ENCODE measurements around the gene RPL18A. TPM values are rescaled to one million over a fixed set of nuclear protein-coding genes. Genes with fewer than 3 reads are reported as not detected.

Gene RPL18A
- polyA plus RNA-seq, 1 donor: 759 TPM

DNA sequence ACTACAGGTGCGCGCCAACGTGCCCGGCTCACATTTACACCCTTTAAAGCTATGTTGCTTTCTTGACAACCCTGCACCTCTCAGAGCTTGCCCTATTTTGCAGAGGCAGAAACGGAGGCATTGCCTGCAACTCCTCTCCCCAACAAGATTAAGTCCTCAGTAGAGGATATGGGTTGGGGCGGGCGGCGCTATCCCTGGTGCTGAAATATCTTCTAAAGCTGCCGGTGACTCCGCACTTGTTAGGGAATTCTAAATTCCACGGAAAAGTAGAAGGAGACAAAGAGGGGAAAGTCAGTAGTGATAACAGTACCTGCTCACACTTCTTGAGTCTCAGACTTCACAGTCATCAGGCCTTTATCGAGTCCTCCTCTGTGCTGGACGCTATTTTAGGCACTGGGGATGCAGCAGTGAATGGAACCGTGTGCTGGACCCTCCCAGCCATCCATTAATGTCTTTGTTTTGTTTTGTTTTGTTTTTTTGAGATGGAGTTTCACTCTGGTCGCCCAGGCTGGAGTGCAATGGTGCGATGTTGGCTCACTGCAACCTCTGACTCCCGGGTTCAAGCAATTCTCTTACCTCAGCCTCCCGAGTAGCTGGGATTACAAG is 30.0 kb downstream of the RPL18A start:
- peak; percentile 75 for DNase-seq

DNA sequence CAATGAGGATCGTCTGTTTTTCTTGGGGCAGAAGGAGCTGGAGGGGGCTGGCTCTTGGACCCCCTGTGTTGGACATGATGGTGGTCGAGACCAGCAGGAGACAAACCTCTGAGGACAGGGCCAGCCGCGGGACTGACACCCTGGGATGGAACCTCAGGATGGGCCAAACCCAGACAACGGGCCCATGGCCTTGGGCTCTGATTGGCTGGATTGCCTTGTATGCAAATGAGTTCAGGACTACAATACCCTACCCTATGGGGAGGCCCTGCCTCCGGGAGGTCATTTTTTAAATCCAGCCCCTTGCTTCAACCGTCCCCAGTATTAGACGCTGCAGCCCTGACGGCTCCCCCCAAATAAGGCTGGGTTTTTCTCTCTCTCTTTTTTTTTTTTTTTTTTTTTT is 34.1 kb downstream of the RPL18A start:
- no peak for DNase-seq

DNA sequence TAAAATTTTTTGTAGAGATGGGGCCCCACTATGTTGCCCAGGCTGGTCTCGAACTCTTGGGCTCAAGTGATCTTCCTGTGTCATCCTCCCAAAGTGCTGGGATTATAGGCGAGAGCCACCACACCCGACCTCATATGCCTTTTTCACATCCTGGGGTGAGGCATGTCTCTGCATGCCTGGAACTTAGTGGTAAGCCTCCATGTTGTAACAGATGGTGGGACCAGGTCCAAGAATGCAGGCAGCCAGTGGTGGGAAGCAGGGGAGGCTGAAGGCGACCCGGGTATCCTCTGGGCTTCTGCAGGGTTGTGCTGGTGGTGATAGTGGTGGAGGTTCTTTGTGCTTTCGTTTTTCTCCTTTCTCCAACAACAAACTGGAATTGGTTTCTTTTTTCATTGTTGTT is 43.0 kb downstream of the RPL18A start:
- DNase-seq: no peak

DNA sequence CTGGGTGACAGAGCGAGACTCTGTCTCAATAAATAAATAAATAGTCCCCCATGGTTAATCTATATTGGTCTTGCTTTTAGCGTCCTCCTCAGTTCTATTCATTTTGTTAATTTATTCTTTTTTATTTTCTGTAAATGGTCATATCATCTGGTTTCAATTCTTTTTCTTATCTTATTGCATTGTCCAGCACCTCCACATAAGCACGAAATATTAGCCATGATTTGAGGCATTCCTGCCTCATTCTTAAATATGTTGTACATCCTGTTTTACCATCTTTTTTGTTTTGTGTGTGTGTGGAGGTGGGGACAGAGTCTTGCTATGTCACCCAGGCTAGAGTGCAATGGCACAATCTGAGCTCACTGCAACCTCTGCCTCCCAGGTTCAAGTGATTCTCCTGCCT is 48.5 kb downstream of the RPL18A start:
- no peak for DNase-seq

DNA sequence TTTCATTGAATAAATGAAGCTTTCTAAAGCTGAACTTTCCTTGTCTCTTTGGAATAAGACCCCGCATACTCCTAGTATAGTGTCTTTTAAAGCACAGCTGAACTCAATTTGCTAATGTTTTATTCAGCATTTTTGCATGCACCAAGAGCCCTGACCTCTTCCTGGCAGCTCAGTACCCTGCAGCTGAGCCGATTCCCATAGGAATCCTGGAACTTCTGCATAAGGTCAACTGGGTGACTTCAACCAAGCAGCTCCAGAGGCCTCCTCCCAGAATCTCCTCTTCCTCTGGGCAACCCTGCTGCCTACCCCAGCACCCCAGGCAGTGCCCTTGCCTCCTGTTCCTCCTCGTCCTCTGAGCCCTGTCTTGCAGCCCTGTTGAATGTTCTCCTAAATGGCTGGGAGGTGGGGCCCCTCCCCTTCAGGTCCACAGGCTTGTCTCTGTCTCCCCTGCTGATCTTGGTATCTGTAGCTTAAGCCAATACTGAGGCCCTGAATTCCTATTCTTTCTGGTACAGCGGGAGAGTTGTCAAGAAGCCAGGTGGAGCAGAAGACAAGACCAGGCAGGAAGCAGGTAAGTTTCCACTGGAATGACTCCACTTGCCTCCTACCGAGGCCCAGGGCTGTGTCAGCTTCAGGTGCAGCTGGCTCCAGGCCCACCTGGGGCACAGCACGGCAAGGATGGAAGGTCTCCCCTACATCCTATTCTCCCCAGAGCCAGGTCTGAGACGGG is 49.5 kb downstream of the RPL18A start:
- DNase-seq: no peak

DNA sequence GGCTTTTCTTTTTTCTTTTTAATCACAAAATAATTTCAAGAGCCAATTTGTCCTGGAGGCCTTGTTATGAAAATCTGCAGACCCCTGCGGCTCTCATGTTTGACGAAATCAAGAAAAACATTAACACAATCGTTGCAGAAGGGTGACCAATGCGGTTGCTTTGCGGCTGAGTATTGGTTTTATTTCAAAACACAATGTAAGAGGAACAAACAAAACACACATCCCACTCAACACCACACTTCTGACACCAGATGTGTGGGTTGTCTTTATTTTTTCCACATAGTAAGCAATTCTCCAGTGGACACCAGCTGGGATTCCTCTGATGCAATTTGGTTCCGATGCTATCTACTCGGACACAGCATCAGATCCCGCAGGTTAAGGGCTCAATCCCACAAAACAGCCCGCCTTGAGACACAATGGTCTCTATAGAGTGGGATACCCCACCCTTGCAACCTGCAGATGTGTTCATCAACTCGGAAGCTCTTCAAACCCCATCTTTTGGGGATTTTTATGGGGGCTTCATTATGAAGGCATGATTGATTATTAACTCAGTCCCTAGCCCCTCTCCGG is 51.2 kb downstream of the RPL18A start:
- DNase-seq: no peak

Other genes starting within 250 kb of the RPL18A start
- gene UNC13A, start 171.6 kb upstream of the RPL18A start, polyA plus RNA-seq (ENCODE audit: insufficient read length): 0.33 TPM
- gene MAP1S, start 140.4 kb upstream of the RPL18A start, polyA plus RNA-seq (ENCODE audit: insufficient read length): 28.3 TPM
- 1.6 TPM for gene FCHO1, start 108.4 kb upstream of the RPL18A start, polyA plus RNA-seq (ENCODE audit: insufficient read length)
- 8.7 TPM for gene B3GNT3, start 64.8 kb upstream of the RPL18A start, polyA plus RNA-seq (ENCODE audit: insufficient read length)
- gene INSL3, start 38.4 kb upstream of the RPL18A start, polyA plus RNA-seq (ENCODE audit: insufficient read length): 0.18 TPM
- gene JAK3, start 11.9 kb upstream of the RPL18A start, polyA plus RNA-seq (ENCODE audit: insufficient read length): 4.3 TPM
- gene SLC5A5, start 12.0 kb downstream of the RPL18A start, polyA plus RNA-seq (ENCODE audit: insufficient read length): 0.12 TPM
- gene CCDC124, start 73.1 kb downstream of the RPL18A start, polyA plus RNA-seq (ENCODE audit: insufficient read length): 43.6 TPM
- 5.6 TPM for gene KCNN1, start 107.2 kb downstream of the RPL18A start, polyA plus RNA-seq (ENCODE audit: insufficient read length)
- 2.3 TPM for gene ARRDC2, start 148.3 kb downstream of the RPL18A start, polyA plus RNA-seq (ENCODE audit: insufficient read length)
- gene IL12RB1, start 227.0 kb downstream of the RPL18A start, polyA plus RNA-seq (ENCODE audit: insufficient read length): 0.28 TPM
- gene MAST3, start 237.9 kb downstream of the RPL18A start, polyA plus RNA-seq (ENCODE audit: insufficient read length): 6.3 TPM